Middle frontal gyrus (tissue), 1 donor: Measurements from ENCODE around the gene RAD21L1.

Experiments used
- DNase-seq: peaks from one replicate; pipeline ENCODE4 v3.0.0-alpha.2; 2015; ENCODE audit warnings: low spot score; ENCODE audit errors: extremely low spot score

RAD21L1 gene

DNA sequence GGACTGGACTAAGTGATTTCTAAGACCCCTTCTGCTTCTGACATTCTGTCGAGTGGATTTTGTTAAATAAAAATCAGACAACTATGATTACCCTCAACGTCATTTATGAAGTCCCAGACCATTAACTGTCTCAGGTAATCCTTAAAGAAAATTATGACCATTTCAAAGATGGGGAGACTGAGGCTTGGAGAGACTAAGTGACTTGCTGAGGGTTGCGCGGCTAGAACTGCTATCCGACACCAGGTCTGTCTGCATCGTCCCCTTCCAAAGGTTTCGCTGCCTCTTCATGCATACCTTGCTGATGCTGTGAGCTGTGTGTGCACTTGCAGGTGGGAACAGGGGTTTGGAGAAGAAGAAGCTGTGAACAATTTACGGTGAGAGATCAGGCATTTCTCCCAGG is 43.4 kb downstream of the RAD21L1 start:
- DNase-seq: no peak

DNA sequence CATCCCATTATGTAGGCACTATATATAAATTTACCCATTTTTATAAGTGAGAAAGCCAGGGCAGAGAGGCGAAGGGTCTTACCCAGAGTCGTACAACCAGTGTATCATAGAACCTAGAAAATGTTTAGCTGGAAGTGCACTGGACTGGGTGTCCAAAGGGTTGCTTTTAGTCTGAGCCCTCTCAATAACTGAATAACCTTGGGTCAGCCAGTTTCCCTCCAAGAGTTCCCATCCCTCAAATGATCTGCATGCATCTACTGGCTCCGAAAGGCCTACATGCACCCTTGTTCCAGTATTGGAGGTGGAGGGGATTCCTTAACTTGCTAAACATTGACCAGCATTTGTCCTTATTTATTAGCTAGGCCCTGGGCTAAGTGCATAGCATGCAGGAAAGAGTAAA is 44.0 kb downstream of the RAD21L1 start:
- DNase-seq: no peak

DNA sequence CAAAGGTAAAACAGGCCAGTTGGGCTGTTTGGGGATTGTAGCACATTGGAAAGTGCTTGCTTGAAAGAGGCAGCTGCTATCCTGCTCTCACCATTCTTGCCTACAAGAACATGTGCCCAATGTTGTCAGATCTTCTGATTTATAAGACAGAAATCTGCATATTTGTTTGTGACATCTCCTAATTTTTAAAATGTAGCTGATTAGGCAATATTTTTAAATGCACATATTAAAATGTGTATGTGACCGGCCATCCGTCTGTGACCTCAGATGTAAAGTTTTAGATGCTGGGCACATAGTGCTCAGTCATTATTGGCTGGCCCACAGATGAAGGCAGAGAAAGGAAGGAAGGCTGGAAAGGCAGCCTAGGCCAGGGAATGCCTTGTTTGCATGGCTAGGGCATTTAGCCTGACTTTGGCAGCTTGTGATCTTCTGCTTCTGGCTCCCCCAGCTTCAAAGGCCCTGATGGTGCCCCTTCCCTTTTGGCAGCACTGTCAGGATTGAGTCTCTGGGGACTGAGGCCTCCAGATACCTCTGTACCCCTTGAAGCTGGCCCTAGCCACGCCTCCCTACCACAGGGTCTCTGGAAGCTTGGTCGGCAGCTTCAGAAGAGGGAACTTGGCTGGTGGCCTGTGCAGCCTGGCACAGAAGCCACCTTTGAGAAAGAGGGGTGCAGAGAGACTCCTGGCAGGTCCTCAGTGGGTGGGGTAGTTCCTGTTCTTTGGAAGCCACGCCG is 46.7 kb downstream of the RAD21L1 start:
- no peak for DNase-seq

DNA sequence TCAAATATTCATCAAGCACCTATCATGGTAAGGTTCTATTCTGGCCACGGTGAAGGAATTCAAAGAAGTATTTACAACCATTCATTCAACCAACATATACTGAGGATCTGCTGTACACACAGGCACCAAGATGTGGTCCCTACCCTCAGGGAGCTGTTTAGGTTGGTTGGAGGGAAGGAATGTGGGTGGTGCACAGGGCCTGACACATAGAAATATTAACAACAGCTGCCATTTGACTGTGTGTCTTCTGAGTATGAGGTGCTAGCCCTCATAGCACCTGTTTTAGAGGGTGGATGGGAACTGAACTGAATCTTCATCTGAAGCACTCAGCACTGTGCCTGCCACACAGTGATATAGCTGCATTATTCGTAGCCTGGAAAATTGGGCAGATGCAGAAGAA is 47.5 kb downstream of the RAD21L1 start:
- no peak for DNase-seq

DNA sequence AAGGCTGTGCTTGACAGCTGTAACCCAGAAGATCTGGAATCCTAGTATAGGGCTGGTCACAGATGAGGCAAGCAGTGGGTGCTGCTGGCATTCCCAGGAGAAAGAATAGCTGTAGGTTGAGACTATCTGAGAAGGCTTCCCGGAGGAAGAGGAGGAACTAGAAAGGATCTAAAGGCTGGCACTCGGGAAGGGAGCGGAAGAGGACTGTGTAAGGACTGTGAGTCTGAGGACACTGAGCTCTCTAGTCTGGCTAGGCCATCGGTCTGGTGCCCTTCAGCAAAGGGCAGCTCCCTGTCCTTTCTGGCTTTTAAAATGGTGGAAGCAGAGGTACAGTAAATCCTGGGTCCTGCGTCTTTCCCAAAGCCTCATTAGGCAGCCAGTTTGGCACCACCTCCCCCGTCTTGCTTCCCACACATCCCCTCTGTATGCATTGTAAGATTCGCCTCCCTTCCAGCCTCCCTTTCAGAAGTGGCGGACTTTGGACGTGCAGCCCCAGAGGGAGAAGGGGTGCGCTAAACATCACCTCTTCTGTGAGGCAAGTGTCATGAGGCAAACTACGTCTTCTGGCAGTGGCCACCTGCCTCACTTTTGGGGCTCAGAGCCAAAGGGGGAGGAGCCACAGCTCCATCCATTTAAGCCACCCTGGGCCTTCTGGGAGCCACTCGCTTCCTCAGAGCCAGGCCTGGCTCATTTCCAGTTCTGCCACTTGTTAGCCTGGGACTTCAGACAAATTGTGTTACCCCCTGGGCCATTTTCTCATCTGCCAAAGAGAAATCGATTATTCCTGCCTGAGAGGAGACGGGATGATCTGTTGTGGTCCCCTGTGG is 48.9 kb downstream of the RAD21L1 start:
- DNase-seq: no peak

DNA sequence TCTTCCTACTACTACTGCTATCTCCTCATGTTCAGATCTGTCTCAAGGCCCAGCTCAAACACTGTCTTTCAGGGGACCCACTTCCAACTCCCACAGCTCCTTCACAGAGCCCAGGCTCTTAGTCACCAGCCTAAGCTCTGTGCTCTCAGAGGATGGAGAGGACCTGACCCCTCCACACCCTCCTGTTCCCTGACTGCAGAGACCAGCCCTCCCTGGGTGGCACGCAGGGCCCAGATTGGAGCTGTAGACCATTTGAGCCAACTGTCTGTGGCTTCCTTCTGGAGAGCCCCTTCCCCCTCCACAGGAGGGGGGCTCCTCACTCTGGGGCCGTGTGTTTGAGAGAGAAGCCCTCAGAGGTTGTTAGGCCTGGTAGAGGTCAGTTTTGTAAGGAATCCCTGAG is 50.1 kb downstream of the RAD21L1 start:
- no peak for DNase-seq

DNA sequence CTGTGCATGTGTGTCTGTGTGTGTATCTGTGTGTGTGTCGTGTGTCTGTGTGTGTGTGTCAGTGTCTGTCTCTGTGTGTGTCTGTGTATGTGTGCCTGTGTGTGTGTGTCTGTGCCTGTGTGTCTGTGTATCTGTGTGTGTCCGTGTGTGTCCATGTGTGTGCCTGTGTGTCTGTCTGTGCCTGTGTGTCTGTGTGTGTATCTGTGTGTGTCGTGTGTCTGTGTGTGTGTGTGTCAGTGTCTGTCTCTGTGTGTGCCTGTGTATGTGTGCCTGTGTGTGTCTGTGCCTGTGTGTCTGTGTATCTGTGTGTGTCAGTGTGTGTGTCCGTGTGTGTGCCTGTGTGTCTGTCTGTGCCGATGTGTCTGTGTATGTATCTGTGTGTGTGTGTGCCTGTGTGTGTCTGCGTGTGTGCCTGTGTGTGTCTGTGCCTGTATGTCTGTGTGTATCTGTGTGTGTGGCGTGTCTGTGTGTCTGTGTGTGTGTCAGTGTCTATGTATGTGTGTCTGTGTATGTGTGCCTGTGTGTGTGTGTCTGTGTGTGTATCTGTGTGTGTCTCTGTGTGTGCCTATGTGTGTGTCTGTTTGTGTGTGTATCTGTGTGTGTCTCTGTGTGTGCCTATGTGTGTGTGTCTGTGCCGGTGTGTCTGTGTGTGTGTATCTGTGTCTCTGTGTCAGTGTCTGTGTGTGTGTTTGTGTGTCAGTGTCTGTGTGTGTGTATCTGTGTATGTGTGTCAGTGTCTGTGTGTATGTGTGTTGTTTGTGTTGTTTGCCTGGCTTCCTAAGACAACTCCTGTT is 51.9 kb downstream of the RAD21L1 start:
- DNase-seq: no peak

DNA sequence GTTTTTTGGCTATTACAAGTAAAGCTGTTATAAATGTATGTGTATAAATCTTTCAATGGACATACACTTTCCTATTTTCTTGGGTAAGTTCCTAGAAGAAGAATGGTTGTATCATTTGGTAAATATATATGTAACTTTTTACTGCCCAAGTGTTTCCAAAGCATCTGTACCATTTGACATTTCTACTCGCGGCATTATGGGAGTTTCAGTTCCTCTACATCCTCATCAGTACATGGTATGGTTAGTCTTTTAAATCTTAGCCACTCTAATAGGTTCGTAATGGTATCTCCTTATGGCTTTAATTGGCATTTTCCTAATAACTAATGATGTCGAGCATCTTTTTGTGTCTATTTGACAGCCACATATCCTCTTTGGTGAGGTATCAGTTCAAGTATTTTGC is 53.1 kb downstream of the RAD21L1 start:
- no peak for DNase-seq

DNA sequence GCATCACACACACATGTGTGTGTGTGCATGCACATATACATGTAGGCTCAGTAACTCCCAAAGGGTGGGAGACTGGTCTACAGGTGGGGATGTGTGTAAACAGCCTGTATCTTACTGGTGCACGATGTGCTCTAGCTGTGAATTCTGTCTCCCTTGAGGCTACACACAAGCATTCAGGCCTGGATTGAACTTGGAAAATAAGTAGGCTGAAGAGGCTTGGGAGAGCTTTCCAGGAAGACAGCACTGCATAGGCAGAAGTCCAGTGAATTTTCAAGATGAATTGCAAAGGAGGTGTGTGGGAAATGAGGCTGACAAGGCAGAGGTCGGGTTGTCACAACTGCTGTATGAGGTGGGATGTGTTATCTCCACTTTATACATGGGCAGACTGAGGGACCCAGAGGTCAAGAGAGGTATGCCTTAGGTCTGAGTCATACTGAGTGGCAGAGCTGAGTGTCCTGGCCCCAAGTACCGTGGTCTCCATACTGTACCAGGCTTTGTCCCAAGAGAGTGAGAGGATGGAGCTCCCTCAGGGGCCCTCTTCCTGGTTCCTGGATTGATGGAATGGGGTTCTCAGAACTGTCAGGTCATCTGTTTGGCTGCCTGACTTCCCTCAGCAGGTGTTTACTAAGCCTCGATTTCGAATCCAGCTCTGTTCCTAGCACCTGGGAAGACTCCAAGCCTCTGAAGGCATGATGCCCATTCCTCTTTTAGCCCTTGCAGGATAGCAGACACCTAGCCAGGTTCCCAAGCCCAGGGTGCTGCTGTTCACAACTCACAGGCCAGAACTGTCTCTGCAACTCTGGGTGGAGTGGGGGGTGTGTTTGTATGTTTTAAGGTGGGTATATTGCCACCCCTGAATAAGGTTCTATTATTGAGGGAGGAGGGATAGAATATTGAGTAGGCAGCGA is 54.6 kb downstream of the RAD21L1 start:
- DNase-seq: no peak

DNA sequence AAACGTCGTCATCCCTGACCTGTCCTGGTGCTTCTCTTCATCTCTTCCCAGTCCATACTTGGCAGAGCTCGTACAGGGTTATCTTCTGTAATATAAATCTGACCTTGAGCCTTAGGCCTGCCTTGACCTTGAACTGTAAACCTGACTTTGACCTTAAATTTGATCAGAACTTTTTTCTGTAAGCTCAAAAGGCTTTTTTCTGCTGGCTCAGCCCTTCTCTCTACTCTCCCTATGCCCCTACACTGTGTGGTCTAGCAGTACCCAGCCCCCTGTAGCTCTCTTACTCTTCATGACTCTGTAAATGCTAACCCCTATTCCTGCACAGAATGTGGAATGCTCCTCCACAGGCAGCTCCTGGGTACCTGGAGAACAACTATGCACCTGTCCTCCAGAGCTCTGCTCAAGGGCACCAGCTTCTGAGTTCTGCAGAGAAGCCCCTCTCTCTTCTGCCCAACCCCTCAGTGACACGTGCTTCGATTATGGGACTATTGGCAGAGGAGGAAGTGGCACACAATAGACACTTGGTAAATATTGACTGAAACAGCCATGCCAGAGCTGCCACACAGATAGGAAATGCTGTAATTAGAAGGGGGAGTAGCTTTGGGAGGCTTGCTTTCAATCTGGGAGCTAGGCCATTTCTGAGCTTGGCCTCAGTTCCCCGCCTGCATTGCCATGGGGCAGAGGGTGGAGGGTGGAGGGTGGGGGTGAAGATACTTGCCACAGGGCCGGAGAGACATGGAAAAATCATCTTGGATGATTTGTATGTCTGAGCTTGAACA is 55.6 kb downstream of the RAD21L1 start:
- DNase-seq: no peak

DNA sequence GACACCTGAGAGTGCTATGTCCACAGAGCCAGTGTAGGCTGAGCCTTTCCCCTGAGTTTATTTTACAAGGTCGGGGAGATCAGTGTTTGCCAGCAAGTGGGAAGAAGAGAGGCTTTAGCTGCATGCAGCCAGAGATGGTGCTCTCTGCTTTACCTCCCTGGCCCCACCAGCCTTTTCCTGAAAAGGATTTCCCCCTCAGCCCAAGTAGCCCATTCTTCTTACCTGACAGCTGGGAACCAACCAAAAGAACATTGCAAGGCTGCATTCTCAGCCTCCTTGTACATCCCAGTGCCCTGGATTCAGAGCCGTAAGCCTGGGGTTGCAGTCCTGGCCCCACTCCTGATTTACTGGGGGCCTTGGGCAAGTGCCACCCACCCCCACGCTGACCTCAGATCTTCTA is 57.1 kb downstream of the RAD21L1 start:
- DNase-seq: no peak

DNA sequence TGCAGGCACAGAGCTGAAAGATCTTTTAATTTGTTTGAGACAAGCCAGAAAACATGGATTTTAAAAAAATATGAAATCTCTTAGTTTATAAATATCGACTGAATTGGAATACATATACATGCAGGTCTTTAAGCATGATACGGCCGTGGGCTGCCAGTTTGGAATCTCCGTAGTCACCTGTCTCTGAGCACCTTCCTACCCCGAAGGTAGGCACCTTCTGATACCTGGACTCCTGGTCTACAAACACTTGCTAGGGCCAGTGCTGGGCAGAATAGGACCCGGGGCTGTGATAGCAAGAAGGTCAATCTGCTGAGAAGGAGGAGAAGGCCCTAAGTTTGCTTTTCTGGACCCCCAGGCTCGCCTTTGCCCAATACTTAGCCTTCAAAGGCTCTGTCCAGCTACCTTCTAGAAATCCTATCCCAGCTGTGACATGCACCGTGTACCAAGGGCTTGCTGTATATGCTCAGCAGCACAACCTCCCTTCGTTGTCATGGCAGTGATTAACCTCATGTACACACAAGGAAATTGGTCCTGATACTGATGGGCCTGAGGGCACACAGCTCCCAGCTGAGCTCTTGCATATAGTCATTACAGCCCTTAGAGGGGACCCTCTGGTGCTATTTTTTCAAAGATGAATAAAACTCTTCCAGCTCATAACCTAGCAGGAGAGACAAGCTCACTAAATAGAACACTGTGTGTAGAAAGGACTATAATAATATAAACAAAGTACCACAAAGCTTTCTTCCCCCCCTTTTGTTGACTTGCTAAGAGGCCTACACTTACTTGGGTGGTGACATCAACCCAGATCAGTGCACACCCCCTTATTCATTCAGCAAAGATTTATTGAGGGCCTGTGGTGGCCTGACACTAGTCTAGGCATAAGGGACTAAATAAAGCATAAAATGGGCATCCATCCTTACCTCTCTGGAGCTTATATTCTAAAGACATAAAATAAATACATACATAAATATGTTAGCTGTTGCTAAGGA is 58.0 kb downstream of the RAD21L1 start:
- no peak for DNase-seq

DNA sequence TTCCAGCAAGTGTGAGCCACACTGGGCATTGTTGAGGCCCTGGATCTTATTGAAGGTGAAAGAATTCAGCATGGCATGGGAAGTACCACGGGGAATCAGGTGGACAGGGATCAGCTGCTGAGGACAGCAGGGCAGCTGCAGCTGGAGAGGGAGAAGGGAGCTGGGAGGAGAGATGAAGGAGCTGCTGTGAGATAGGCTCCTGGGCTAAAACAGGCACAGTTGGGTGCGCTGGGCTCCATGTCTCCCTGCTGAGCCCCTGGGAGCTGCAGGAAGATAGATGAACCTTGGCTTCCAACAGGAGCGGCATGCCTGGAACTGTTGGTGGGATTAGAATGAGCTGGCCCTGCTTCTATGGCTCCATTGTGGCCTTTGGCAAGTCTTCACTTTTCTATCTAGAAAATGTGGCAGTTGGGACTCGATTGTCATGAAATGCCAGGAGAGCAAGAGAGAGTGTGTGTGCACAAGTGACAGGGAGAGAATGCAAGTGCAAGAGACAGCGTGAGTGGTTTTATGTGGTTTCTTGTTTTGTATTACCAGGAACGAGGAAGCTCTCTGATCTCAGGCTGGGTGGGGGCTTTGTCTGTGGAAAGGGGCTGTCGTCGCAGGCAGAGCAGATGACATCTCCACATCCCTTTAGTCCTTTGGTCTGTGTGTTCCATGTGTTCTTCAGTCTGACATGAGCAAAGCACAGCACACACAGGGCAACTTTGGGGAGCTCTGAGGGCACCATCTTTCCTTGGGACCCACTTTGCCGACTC is 60.6 kb downstream of the RAD21L1 start:
- no peak for DNase-seq

DNA sequence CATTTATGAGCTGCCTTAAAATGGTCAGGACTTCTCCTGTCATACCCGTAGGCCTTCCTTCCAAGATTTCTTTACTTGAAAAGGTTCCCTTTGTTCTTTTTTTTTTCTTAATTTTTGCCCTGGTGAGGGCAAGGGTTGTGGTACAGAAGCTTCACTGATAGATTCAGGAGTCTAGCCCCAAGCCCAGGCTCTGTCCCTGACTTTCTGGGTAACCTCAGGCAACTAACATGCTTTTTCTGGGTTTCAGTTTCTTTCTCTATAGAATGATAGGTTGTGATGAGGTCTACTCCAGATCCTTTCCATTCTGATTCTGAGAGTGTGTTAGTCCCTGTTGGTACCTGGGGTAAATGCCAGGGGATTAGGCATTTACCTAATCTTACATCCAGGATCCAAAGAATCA is 61.5 kb downstream of the RAD21L1 start:
- DNase-seq: no peak

DNA sequence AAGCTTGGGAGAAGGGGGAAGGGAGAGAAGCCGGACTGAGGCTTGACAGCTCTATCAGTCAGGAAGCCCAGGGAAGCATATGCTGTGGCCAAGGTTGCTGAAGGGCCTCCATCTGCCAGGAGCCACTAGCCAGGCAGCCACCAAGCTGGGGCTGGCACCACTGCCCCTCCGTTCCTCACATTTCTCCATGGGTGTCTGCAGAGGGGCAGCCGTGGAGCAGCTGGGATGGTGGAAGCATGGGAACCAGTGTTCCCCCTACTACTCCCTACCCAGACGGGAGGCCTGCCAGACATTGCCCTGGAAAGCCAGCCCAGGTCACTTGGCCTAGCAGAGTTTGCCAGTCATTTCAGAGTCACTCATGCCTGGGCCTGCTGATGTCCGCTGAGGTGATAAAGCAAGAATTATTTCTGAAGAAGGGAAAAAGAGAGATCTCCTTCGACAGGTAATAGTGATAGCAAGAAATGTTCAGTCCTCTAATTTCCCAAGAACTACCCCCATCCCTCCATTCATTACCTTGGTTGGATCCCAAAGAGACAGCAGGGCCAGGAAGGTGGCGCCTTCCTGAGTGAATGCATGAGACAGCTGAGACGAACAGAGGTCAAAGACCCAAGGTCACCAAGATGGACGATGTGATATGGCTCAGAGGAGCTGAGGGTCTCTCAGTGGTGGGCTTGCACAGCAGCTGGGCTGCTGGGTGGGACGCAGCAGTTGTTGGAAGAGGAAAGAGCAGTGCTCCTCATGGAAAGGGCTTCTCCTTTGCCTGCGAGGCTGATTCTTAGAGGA is 62.1 kb downstream of the RAD21L1 start:
- no peak for DNase-seq

DNA sequence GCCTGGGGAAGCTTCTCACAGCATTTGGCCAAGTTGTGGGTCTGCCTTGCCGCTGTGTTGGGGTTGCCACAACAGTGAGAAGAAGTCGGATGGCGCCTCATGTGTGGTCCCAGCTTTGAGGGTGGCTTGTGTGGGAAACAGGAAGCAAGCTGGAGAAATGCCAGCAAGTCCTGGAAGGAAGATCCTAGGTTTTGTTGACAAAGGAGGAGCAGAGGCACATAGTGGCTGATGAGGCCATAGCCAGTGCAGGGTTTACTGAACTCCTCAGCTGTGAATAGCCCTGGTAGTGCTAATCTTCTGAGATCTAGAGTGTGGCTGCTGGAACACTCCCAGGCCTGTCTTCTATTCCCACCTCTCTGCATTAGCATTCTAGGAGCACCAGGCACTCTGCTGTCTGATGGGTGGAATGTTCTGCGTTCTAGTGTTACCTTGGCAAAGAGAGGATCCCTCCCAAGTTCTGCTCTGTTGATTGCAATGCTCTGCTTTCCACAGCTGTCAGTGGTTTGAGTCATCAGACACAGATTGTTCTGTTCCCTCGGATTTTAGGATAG is 65.4 kb downstream of the RAD21L1 start:
- DNase-seq: peak; percentile 34

DNA sequence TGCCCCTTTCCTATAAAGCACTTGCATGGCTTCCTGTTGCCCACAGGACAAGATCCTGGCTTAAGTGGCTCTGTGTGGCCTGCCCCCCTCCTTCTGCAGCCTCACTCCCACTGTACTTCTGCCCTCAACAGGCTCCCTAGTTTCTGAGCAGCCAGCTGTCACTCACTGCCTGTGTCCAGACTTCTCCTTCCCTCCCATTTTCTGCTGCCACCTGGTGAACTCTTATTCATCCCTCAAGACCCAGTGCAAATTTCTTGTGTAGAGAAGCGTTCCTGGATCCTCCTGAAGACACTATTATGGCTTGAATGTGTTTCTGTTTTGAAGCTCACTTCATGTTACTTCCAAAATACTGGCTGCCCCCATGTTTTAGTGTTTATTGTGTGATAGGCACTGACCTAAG is 66.8 kb downstream of the RAD21L1 start:
- DNase-seq: no peak
